Midbrain (tissue), 1 donor: ENCODE data around the gene ZDHHC7.
A peak's percentile ranks its signal among the peaks of the same experiment; 100 is the strongest.
"Not testable (repeated sequence)": the region's sequence is repeated elsewhere in the genome, so short reads cannot be mapped to it uniquely, and the experiment has no call there.

Experiments used
- DNase-seq: peaks from one replicate; lab custom pipeline; 2025; lab: John Stamatoyannopoulos, UW

ZDHHC7 gene

GRCh38 chr16:84938616-84939015, 72.7 kb downstream of the ZDHHC7 start:
- not testable (repeated sequence) for DNase-seq

- no peak for DNase-seq
Observed at GRCh38 chr16:84937196-84938005, 73.9 kb downstream of the ZDHHC7 start.

DNA sequence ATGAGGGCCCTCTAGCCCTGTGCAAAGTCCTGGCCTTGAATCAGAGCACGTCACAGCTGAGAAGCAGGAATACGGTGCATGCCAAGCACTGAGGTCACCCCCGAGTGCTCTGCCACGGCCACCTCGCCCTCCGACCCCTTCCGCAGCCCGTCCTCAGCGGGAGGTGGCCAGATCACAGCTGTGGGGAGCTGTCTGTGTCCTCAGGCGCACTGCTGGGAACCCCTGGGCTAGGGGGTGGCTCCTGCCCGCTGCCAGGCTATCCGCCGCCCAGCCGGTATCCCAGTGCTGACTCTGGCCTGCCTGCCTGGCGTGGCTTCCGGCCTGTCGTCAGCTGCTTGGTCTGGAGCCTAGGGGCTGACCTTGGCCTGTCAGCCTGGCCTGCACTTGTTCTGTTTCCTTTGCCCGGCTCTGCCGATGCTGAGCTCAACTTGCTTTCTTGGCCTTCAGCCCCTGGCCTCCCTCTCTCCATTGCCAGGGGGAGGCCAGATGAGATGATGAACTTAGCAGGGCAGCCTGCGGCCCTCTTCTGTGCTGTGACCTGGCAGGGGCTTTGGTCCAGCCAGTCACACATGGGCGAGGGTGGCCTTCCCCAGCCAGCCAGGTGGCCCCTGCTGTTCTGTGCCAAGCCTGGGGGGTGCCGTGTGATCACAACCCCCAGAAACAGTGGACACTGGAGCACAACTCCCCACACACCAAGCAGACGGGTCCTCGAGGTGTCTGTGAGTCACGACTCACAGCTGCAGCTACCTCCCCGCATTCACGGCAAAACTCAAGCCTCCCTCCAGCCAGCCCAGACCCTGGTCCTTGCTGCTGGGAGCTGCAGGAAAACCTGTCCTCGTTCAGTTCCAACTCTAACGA, 77.3 kb downstream of the ZDHHC7 start:
- peak; percentile 76 for DNase-seq

DNA sequence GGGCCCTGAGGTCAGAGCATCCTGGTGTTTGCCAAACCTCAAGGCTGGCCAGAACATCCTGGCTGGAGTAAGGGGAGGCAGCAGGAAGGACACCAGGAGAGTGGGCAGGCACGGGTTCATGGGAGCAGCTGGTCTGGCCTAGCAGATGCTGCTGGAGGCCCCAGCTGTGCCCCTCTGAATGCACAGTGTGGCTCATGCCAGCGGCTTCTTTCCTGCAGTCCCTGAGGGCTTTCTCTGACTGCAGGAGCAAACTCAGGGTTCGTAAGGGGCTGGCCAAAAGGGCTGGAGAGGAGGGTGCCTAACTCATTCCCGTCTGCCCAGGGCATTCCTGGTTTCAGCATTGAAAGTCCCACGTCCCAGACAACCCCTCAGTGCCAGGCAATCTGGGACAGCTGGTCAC, 78.7 kb downstream of the ZDHHC7 start:
- no peak for DNase-seq

GRCh38 chr16:84931506-84931905, 79.8 kb downstream of the ZDHHC7 start:
- DNase-seq, result no peak

GRCh38 chr16:84931107-84931494, 80.2 kb downstream of the ZDHHC7 start:
- no peak for DNase-seq

DNA sequence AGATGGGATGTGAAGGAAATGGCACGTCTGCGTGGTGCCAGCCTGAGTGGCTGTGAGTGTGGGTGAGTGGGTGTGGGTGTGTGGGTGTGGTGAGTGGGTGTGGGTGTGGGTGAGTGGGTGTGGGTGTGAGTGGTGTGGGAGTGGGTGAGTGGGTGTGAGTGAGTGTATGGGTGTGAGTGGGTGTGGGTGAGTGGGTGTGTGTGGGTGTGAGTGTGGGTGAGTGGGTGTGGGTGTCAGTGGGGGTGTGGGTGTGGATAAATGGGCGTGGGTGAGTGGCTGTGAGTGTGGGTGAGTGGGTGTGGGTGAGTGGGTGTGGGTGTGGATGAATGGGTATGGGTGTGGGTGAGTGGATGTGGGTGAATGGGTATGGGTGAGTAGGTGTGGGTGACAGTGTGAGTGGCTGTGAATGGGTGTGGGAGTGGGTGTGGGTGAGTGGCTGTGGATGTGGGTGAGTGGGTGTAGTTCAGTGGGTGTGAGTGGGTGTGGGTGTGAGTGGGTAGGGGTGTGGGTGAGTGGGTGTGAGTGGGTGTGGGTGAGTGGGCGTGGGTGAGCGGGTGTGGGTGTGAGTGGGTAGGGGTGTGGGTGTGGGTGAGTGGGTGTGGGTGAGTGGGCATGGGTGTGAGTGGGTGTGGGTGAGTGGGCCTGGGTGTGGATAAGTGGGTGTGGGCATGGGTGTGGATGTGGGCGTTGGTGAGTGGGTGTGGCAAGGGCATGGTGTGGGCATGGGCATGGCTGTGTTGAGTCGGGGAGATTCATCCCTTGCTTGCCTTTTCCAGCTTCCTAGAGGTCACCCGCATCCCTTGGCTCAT, 80.8 kb downstream of the ZDHHC7 start:
- DNase-seq, result no peak

DNA sequence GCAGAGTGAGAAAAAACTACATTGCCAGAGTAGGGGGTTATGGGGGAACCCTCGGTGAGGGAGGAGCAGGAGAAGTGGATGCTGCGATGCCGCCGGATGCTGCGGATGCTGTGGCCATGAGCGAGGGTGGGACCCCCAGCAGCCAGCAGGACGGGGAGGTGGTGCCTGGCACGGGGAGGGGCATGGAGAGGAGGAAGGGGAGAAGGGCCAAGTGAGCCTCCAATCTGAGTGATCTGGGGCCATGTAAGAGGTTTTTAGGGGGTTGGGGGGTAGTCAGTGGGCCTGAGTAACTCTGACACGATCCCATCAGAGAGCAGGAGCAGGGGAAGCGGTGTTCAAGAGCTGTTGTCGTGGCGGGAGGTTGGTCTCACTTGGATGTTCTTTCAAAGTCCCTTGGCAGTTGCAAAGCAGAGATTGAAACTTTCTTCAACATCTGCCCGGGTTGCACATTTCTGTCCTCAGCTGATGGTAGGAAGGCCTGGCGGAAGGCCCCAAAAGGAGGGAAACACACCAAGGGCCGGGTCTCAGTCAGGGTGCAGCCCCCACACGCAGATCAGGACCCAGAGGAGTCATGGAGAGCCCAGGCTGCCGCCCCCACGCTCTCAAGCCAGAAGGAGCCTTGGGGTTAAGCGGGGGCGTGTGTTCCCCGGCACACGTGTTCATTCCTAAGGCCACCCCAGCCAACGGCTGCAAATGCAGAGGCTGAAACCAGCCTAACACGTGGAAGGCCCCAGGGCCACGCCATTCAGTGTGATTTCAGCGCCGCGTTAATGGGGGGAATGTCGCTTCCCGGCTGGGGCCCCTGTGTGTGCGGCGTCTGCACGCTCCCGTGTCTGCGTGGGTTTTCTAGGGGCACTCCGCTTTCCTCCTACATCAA, 81.7 kb downstream of the ZDHHC7 start:
- DNase-seq, result no peak

DNA sequence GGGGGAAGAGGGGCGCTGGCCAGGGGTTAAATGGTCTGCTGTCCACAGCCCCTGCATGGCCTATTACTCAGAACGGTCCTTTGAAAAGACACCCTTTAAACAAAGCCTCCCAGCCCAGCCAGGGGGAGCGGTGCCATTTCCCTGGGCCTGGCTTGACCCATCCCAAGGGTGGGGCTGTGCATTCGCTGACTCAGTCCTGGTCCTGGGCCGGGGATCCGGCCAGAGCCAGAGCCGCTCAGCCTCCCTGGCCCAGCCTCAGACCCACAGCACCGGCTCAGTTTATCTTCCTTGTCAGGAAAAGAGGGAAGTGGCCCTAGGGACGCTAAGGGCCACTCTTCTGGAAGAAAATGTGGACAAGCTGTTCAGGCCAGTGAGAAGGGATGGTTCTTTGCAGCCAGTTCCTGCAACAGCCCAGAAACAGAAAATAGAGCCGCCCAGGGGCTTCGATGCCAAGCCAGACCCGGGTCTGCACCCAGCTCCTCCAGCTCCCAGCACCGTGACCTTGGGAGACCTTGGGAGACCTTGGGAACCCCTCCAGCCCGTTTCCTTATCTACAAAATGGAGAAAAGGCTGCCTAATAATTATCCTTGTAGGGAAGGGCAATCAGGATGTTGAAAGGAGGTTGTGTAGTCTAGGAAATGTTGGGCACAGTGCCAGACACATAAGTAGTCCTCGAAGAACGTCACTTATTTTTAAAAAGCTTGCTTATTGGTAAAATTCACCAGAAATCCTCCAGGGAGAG, 82.5 kb downstream of the ZDHHC7 start:
- DNase-seq, result no peak

GRCh38 chr16:84927621-84928591, 83.4 kb downstream of the ZDHHC7 start:
- DNase-seq, result no peak

DNA sequence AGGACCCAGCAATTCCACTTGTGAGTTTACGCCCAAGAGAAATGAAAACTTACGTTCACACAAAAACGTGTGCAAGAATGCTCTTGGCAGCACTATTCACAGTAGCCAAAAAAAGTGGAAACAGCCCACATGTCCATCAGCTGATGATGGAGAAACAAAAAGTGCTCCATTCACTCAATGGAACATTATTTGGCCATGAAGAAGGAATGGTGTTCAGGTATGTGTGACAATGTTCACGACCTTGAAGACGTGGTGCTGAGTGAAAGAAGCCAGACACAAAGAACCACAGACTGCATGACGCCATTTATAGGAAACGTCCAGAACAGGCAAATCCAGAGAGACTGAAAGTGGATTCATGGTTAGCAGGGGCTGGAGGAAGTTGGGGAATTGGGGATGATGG, 84.9 kb downstream of the ZDHHC7 start:
- DNase-seq, result no peak

DNA sequence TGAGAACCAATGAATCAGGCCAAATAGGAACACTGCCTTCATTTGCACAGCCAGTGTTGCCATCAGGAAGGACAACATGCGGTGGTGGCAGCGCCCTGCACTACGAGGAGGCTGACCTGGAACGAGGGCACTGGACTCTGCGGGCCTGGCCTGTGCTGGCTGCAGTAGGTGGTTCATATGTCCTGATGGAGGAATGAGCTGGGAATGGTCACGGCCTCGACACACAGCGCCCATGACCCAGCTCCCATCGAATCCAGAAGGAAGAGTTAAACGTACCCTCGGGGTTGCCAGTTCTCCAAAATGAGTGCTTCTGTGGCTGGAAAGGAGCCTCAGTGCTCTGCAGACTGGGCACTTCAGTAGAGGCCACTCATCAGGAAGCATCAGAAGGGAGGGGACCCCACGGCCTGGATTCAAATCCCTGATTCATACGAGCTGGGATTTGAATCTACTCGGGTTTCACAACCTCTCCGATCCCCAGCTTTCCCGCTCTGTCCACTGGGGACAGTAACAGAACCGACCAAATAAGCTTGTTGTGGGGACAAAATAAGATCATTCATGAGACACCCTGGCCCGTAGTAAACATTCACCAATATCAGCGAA, 85.5 kb downstream of the ZDHHC7 start:
- DNase-seq, result no peak

GRCh38 chr16:84925092-84925772, 86.1 kb downstream of the ZDHHC7 start:
- peak; percentile 34 for DNase-seq

DNA sequence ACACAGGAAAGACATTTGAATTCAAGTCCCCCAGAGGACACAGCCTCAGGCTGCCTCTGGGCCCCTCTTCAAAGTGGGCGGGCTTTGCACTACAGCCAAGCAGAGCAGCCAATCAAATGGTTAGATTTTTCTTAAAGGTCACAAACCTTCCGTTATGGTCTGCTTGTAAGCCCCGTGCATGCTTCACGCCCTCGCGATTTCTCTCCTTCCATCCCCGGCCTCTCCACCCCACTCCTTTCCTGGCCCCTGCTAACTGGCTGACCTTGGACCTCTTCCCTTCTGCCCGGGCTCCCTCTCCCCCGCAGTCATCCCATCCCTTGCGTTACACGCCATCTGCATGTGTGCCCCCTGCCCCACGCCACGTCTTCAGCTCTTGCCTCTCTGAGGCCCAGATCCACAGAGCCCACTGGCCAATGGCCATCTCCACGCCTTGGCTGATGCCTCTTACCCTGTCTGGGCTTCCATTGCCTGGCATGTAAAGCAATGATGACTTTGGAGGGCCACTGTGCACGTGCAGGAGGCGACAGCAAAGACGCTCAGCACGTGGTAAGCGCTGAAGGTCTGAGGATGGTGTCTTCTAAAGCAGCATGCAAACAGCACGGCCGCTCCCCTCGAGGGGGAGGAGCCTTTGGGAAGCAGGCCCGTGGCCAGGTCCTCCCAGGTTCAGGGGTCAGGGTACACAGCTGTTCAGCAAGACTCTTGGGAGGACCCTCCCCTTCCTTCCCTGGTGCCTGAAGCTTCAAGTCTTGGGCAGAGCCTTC, 86.8 kb downstream of the ZDHHC7 start:
- no peak for DNase-seq
